GM23248 (cell line): Measurements from ENCODE around the gene PRSS33. TPM values are rescaled to one million over a fixed set of nuclear protein-coding genes. Genes with fewer than 3 reads are reported as not detected.

Source experiments
- DNase-seq: peaks from one replicate; pipeline ENCODE4 v3.0.0-alpha.2; 2015
- H2AFZ ChIP-seq: fragments of 200-600 bp; sonication (generic); 2 replicates; pipeline ENCODE4 v1.6.1; 2016; ENCODE audit warnings: antibody characterized with exemption
- H3F3A ChIP-seq: fragments of 200-600 bp; sonication (generic); 2 replicates; pipeline ENCODE4 v1.6.1; 2016; ENCODE audit warnings: mild to moderate bottlenecking, antibody characterized with exemption, mixed run types; ENCODE audit not compliant: insufficient read depth
- H3K27ac ChIP-seq: fragments of 200-600 bp; sonication (generic); 2 replicates; pipeline ENCODE4 v1.5.1; 2016; ENCODE audit warnings: mild to moderate bottlenecking
- H3K27me3 ChIP-seq: fragments of 200-600 bp; sonication (generic); replicated peaks from 2 replicates; pipeline ENCODE4 v1.6.1; 2016; ENCODE audit warnings: mild to moderate bottlenecking; ENCODE audit not compliant: insufficient read depth
- H3K36me3 ChIP-seq: fragments of 200-600 bp; sonication (generic); 2 replicates; pipeline ENCODE4 v1.6.1; 2016; ENCODE audit warnings: low read depth, mild to moderate bottlenecking
- H3K4me1 ChIP-seq: fragments of 200-600 bp; sonication (generic); 2 replicates; pipeline ENCODE4 v1.6.1; 2016; ENCODE audit warnings: mild to moderate bottlenecking; ENCODE audit not compliant: insufficient read depth
- H3K4me2 ChIP-seq: fragments of 200-600 bp; sonication (generic); one replicate; pipeline ENCODE4 v1.6.1; 2016; ENCODE audit warnings: mild to moderate bottlenecking; ENCODE audit not compliant: unreplicated experiment
- H3K4me3 ChIP-seq: fragments of 200-600 bp; sonication (generic); 2 replicates; pipeline ENCODE4 v1.5.1; 2016; ENCODE audit warnings: mild to moderate bottlenecking
- H3K79me2 ChIP-seq: fragments of 200-600 bp; sonication (generic); 2 replicates; pipeline ENCODE4 v1.6.1; 2016; ENCODE audit warnings: mild to moderate bottlenecking; ENCODE audit not compliant: insufficient read depth
- H3K9ac ChIP-seq: fragments of 200-600 bp; sonication (generic); 2 replicates; pipeline ENCODE4 v1.6.1; 2016; ENCODE audit warnings: mild to moderate bottlenecking
- H3K9me2 ChIP-seq: fragments of 200-600 bp; sonication (generic); 2 replicates; pipeline ENCODE4 v1.6.1; 2016; ENCODE audit warnings: mixed run types, mild to moderate bottlenecking, moderate library complexity; ENCODE audit not compliant: insufficient read depth
- H3K9me3 ChIP-seq: fragments of 200-600 bp; sonication (generic); one replicate; pipeline ENCODE4 v1.6.1; 2017; ENCODE audit warnings: low read depth
- H4K20me1 ChIP-seq: fragments of 200-600 bp; sonication (generic); 2 replicates; pipeline ENCODE4 v1.6.0; 2016; ENCODE audit not compliant: insufficient read depth
- EZH2 ChIP-seq: fragments of 200-600 bp; sonication (generic); IDR thresholded peaks from 2 replicates; pipeline ENCODE4 v1.6.1; 2018; ENCODE audit warnings: antibody characterized with exemption, mild to moderate bottlenecking; ENCODE audit not compliant: insufficient read depth, poor library complexity, severe bottlenecking
- EZH2phosphoT487 ChIP-seq: fragments of 200-600 bp; sonication (generic); IDR thresholded peaks from 2 replicates; pipeline ENCODE4 v1.6.1; 2018; ENCODE audit warnings: antibody characterized with exemption, moderate library complexity, mild to moderate bottlenecking, low read depth; ENCODE audit not compliant: insufficient read depth
- WGBS, 2 experiments: methylation state at CpG; one replicate each; pipeline ENCODE4 v1.1.6; 2015 to 2017; ENCODE audit warnings: low lambda C conversion rate in 2 of 2, low coverage in 1 of 2; ENCODE audit errors: missing lambda C conversion rate in 2 of 2; 5-methylcytosine and 5-hydroxymethylcytosine counted together
- in situ Hi-C: fragments of 300-500 bp; cut with MboI; formaldehyde crosslinking; loops from 2 replicates; pipeline ENCODE4 v1.15.0; 2020
- polyA plus RNA-seq: library from polyadenylated mRNA; unstranded; fragments of >200 nt; fragmentation: Nextera tagmentation; extraction: Ambion mirVana; gene quantifications from 2 replicates; pipeline ENCODE4 v1.2.1, GENCODE V29; 2016
- total RNA-seq: library from RNA; depleted of rRNA; stranded (reverse); fragments of >200 nt; shearing (Covaris generic); gene quantifications from 2 replicates; pipeline ENCODE4 v1.2.3, GENCODE V29; 2014

PRSS33 gene
- total and polyA plus RNA-seq, 2 experiments from 2014 or later, result not detected

- in situ Hi-C loops, result no loop called here
- Histone ChIP-seq H3K9ac (no peak overlapping the region), H3K27ac (no peak overlapping the region), H3K9me3 (no peaks in the 10 kb centered on the region), H3K4me2 (no peak overlapping the region), H2AFZ (no peak overlapping the region), H3K4me1 (no peaks in the 10 kb centered on the region), H3F3A (no peaks in the 10 kb centered on the region; the same call in 1 of the 2 replicates), H3K36me3 (no peaks in the 10 kb centered on the region), H3K4me3 (no peak overlapping the region), H3K9me2 (no peaks in the 10 kb centered on the region), H3K27me3 (peaks cover 49% of the 10 kb centered on the region), H4K20me1 (no peaks in the 10 kb centered on the region), H3K79me2 (no peaks in the 10 kb centered on the region)
- DNase-seq, result no peak
- WGBS, 2 experiments, result 51 to 61% methylated on average over 16 to 17 of the region's 17 CpGs
- TF ChIP-seq EZH2phosphoT487, result no peak
Observed at GRCh38 chr16:2819939-2820835, 32.8 kb upstream of the PRSS33 start.

GRCh38 chr16:2819179-2819938 lies 32.0 kb upstream of the PRSS33 start:
- H3K9ac ChIP-seq, result no peak overlapping the region
- WGBS, 2 experiments, result 65 to 67% methylated on average over 18 of the region's 18 CpGs
- no peaks in the 10 kb centered on the region for H3K9me2 ChIP-seq
- no peaks in the 10 kb centered on the region; the same call in 1 of the 2 replicates for H3F3A ChIP-seq
- H3K27ac ChIP-seq, result no peak overlapping the region
- H3K27me3 ChIP-seq, result peaks cover 51% of the 10 kb centered on the region
- H4K20me1 ChIP-seq, result no peaks in the 10 kb centered on the region
- TF ChIP-seq EZH2phosphoT487, result no peak
- no peak for TF ChIP-seq EZH2
- no peaks in the 10 kb centered on the region for H3K36me3 ChIP-seq
- no peak overlapping the region for H3K4me3 ChIP-seq
- in situ Hi-C loops, result no loop called here
- H3K79me2 ChIP-seq, result no peaks in the 10 kb centered on the region
- H3K9me3 ChIP-seq, result no peaks in the 10 kb centered on the region
- H2AFZ ChIP-seq, result no peak overlapping the region
- no peak overlapping the region for H3K4me2 ChIP-seq
- no peak for DNase-seq
- no peaks in the 10 kb centered on the region for H3K4me1 ChIP-seq

GRCh38 chr16:2818272-2818876 lies 31.0 kb upstream of the PRSS33 start:
- H3K4me3 ChIP-seq, result no peak overlapping the region
- H3K27ac ChIP-seq, result no peak overlapping the region
- 37 to 54% methylated on average over 10 of the region's 10 CpGs for WGBS, 2 experiments
- no peaks in the 10 kb centered on the region for H3K36me3 ChIP-seq
- H3K79me2 ChIP-seq, result no peaks in the 10 kb centered on the region
- no peaks in the 10 kb centered on the region for H3K9me3 ChIP-seq
- H3K9me2 ChIP-seq, result no peaks in the 10 kb centered on the region
- H3K9ac ChIP-seq, result no peak overlapping the region
- H3F3A ChIP-seq, result no peaks in the 10 kb centered on the region; the same call in 1 of the 2 replicates
- in situ Hi-C loops, result no loop called here
- no peak overlapping the region for H3K4me2 ChIP-seq
- no peak for TF ChIP-seq EZH2
- no peak for TF ChIP-seq EZH2phosphoT487
- peaks cover 51% of the 10 kb centered on the region for H3K27me3 ChIP-seq
- DNase-seq, result no peak
- no peaks in the 10 kb centered on the region for H4K20me1 ChIP-seq
- H3K4me1 ChIP-seq, result no peaks in the 10 kb centered on the region
- H2AFZ ChIP-seq, result no peak overlapping the region

- WGBS, 2 experiments, result 71 to 86% methylated on average over 29 to 68 of the region's 68 CpGs
- no peaks in the 10 kb centered on the region for H3K4me1 ChIP-seq
- H3K9ac ChIP-seq, result no peak overlapping the region
- peaks cover 46% of the 10 kb centered on the region for H3K27me3 ChIP-seq
- no peak for DNase-seq
- H3K36me3 ChIP-seq, result no peaks in the 10 kb centered on the region
- H3K9me3 ChIP-seq, result no peaks in the 10 kb centered on the region
- no peaks in the 10 kb centered on the region for H3K9me2 ChIP-seq
- no peak overlapping the region for H2AFZ ChIP-seq
- TF ChIP-seq EZH2phosphoT487 (no peak), EZH2 (no peak)
- H3K4me3 ChIP-seq, result no peak overlapping the region
- H3K27ac ChIP-seq, result no peak overlapping the region
- no peak overlapping the region for H3K4me2 ChIP-seq
- H3K79me2 ChIP-seq, result no peaks in the 10 kb centered on the region
- H3F3A ChIP-seq, result no peaks in the 10 kb centered on the region
- H4K20me1 ChIP-seq, result no peaks in the 10 kb centered on the region
- in situ Hi-C loops, result no loop called here
Observed at GRCh38 chr16:2817340-2818271, 30.2 kb upstream of the PRSS33 start.
